Stimulated activated CD4-positive, alpha-beta T cell treated with anti-CD3 and anti-CD28 coated beads, Interleukin-1b, Interleukin-23, amount 100 ng/mL, for 4 hours (primary cell): Measurements from ENCODE around the gene CWF19L2.
"Not testable (repeated sequence)": the region's sequence is repeated elsewhere in the genome, so short reads cannot be mapped to it uniquely, and the experiment has no call there.

ENCODE experiments used
- DNase-seq, 2 donors: peaks; one replicate each; pipeline ENCODE4 v3.0.0-alpha.2; 2020; ENCODE audit warnings: low read depth in 2 of 2

CWF19L2 gene

GRCh38 chr11:107457558-107458271, at the start of gene CWF19L2:
Gene CWF19L2, minus strand, starts transcription at chr11:107457825. Its CDS starts 9 bp downstream, at chr11:107457816.
- peak; percentile 72 to 79 for DNase-seq

GRCh38 chr11:107505647-107506225, 48.1 kb upstream of the CWF19L2 start:
- no peak for DNase-seq

GRCh38 chr11:107504981-107505380, 47.4 kb upstream of the CWF19L2 start:
- DNase-seq, result no peak

GRCh38 chr11:107501713-107502112, 44.1 kb upstream of the CWF19L2 start:
- DNase-seq, result no peak

- not testable (repeated sequence) for DNase-seq
Measured at GRCh38 chr11:107497371-107497770, 39.7 kb upstream of the CWF19L2 start.

GRCh38 chr11:107496011-107496410, 38.4 kb upstream of the CWF19L2 start:
- no peak for DNase-seq

GRCh38 chr11:107494055-107494454, 36.4 kb upstream of the CWF19L2 start:
- no peak for DNase-seq

- no peak for DNase-seq
Measured at GRCh38 chr11:107493117-107493516, 35.5 kb upstream of the CWF19L2 start.

GRCh38 chr11:107490836-107491235, 33.2 kb upstream of the CWF19L2 start:
- no peak for DNase-seq

- DNase-seq, result no peak
Measured at GRCh38 chr11:107482234-107482633, 24.6 kb upstream of the CWF19L2 start.

GRCh38 chr11:107478922-107479321, 21.3 kb upstream of the CWF19L2 start:
- no peak for DNase-seq

GRCh38 chr11:107477820-107478219, 20.2 kb upstream of the CWF19L2 start:
- no peak for DNase-seq

- DNase-seq, result no peak
Measured at GRCh38 chr11:107473792-107474191, 16.2 kb upstream of the CWF19L2 start.

- DNase-seq, result no peak
Measured at GRCh38 chr11:107472966-107473365, 15.3 kb upstream of the CWF19L2 start.

GRCh38 chr11:107468596-107468995, 11.0 kb upstream of the CWF19L2 start:
- DNase-seq, result no peak

- no peak for DNase-seq
Measured at GRCh38 chr11:107467696-107468095, 10.1 kb upstream of the CWF19L2 start.

GRCh38 chr11:107466275-107466866, 8.7 kb upstream of the CWF19L2 start:
- not testable (repeated sequence) for DNase-seq

- no peak for DNase-seq
Measured at GRCh38 chr11:107457205-107457557, 444 bp downstream of the CWF19L2 start.

- DNase-seq, result no peak
Measured at GRCh38 chr11:107453594-107454286, 3.9 kb downstream of the CWF19L2 start.

- DNase-seq, result no peak
Measured at GRCh38 chr11:107446822-107447431, 10.7 kb downstream of the CWF19L2 start.

- no peak for DNase-seq
Measured at GRCh38 chr11:107442715-107443215, 14.9 kb downstream of the CWF19L2 start.

- DNase-seq, result no peak
Measured at GRCh38 chr11:107439586-107440167, 17.9 kb downstream of the CWF19L2 start.
